ENCODE results near the gene NUPR1. TPM values are rescaled to one million over a fixed set of nuclear protein-coding genes. Genes with fewer than 3 reads are reported as not detected.
"Not testable (repeated sequence)": the region's sequence is repeated elsewhere in the genome, so short reads cannot be mapped to it uniquely, and the experiment has no call there.

Gene NUPR1
- total RNA-seq, 1 experiment from 2014 or later, result not detected

DNA sequence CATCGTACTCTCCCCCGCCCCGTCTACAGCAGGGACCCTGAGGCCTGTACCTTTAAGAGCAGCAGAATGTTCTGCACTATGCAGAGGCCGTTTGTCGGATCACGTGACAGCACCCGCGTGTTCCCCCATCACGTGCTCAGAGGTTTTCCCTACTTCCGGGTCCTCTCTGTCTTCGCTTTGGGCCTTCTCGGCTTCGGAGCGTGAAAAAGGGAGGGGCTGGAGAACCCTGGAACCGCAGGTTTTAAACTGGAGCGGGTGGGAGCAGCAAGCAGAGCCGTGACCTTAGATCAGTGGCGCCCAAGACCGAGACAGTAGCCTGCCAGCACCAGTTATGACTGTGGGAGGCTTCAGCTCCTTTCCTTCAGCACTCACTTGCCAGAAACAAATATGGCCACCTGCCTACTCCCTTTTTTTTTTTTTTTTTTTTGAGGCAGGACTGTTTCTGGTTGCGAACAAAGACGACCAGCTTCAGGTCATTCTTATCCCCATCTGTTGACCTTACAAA is 46.8 kb downstream of the NUPR1 start, which contains the start of gene CLN3:
Gene CLN3, minus strand, starts transcription at position 105 of the 505 bp plus-strand sequence. CDS start 315 bp downstream, outside the sequence.
- DNase-seq, result peak; percentile 95
- Histone ChIP-seq H3K27me3 (ENCODE audit: control insufficient read depth, insufficient read depth, low read length) (no peaks in the 10 kb centered on the region; the same call in none of the 2 replicates), H3K4me3 (ENCODE audit: insufficient read depth, low read depth, low read length) (peak within 1 kb of the TSS; percentile 89), H3K36me3 (replicated peaks; ENCODE audit: control insufficient read depth, insufficient read depth, low read length) (peaks cover 1% of the 10 kb centered on the region)

DNA sequence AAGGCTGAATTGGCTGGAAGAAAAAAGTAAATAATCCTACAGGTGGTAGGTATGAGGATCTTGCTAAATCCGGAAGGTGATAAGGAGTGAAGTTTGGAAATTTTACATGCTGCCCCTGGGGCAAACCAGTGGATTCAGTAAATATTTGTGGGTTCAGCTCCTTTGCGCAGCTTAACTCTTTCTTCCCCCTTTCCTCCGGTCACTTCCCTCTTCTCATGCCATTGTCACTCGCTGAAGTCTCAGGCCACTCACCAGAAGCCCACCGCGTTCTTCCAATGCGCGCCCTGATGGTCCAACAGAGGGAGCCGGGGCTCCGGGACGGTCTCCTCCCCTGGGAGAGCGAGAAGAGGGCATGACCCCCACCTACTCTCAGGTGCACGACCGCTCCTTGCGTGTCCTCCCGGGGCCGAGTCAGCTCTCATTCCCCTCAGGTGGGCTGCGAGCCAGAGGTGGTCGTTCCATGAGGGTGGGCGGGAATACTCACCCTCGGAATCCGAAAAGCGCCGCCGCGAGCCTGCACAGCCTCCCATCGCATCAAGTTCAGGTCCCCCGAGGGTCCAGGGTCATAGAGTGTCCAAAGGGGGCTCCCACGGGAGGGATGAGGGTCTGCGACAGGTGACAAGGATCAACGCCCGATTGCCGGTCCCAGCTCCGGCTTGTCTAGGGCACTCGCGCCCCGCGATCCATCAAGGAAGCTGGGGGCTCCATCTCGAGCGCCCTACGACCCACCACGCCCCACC is 47.4 kb downstream of the NUPR1 start:
- peak; percentile 83 for DNase-seq
- peak overlapping the region; percentile 89 for H3K4me3 ChIP-seq (ENCODE audit: insufficient read depth, low read depth, low read length)
- peaks cover 1% of the 10 kb centered on the region for H3K36me3 ChIP-seq (replicated peaks; ENCODE audit: control insufficient read depth, insufficient read depth, low read length)
- H3K27me3 ChIP-seq (ENCODE audit: control insufficient read depth, insufficient read depth, low read length), result no peaks in the 10 kb centered on the region; the same call in none of the 2 replicates

DNA sequence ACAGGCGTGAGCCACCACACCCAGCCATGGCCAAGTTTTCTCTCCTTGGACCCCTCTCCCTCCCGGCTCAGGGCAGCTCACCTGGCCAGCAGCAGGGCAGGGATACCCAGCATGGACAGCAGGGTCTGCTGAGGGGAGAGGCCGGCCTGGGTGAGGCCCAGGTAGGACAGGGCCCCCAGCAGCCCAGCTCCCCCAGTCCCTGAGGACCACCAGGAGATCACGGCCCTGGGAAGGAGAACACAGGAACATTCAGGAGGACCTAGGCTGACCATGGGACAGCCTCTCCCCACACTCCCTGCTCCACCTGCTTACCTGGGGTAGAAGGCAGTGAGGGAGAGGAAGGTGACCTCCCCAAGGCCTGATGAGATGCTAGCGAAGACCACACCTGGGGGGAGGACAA is 52.5 kb downstream of the NUPR1 start:
- H3K27me3 ChIP-seq (ENCODE audit: control insufficient read depth, insufficient read depth, low read length), result no peaks in the 10 kb centered on the region
- H3K36me3 ChIP-seq (replicated peaks; ENCODE audit: control insufficient read depth, insufficient read depth, low read length), result peaks cover 1% of the 10 kb centered on the region

DNA sequence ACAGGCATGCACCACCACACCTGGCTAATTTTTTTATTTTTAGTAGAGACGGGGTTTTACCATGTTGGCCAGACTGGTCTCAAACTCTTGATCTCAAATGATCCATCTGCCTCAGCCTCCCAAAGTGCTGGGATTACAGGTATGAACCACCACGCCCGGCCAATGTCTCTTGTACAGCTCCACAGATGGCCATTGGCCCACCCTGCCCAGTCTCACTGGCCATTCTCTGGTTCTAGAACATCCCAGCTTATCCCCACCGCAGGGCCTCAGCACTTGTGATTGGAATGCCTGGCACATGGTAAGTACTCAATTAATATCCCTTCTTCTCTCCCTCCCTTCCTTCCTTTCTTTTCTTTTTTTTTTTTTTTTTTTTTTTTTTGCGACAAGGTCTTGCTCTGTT is 55.4 kb downstream of the NUPR1 start:
- not testable (repeated sequence) for H3K4me3 ChIP-seq (ENCODE audit: insufficient read depth, low read depth, low read length); H3K36me3 ChIP-seq (replicated peaks; ENCODE audit: control insufficient read depth, insufficient read depth, low read length); DNase-seq; H3K27me3 ChIP-seq (ENCODE audit: control insufficient read depth, insufficient read depth, low read length)

More for the DNA sequence above, 52.5 kb downstream of the NUPR1 start:
- no peak overlapping the region for H3K4me3 ChIP-seq (ENCODE audit: insufficient read depth, low read depth, low read length)
- no peak for DNase-seq

Other genes with a start within 250 kb of the NUPR1 start
- gene SBK1, start 246.4 kb downstream of the NUPR1 start, total RNA-seq (2014; rRNA removed; shearing (Covaris generic)), result 23.6 and 26.0 TPM in 2 replicates
- gene NPIPB6, start 175.5 kb downstream of the NUPR1 start, total RNA-seq (2014; rRNA removed; shearing (Covaris generic)), result 0.59 and 0.81 TPM in 2 replicates
- 136 and 164 TPM in 2 replicates for gene EIF3CL, start 135.1 kb downstream of the NUPR1 start, total RNA-seq (2014; rRNA removed; shearing (Covaris generic))
- gene NPIPB7, start 66.6 kb downstream of the NUPR1 start, total RNA-seq (2014; rRNA removed; shearing (Covaris generic)), result not detected in 2 replicates
- 11.8 and 23.0 TPM in 2 replicates for gene CLN3, start 46.9 kb downstream of the NUPR1 start, total RNA-seq (2014; rRNA removed; shearing (Covaris generic))
- not detected in 2 replicates for gene APOBR, start 44.3 kb downstream of the NUPR1 start, total RNA-seq (2014; rRNA removed; shearing (Covaris generic))
- not detected in 2 replicates for gene IL27, start 32.1 kb downstream of the NUPR1 start, total RNA-seq (2014; rRNA removed; shearing (Covaris generic))
- gene SGF29, start 14.9 kb upstream of the NUPR1 start, total RNA-seq (2014; rRNA removed; shearing (Covaris generic)), result 21.8 and 22.7 TPM in 2 replicates
- gene SULT1A2, start 58.1 kb upstream of the NUPR1 start, total RNA-seq (2014; rRNA removed; shearing (Covaris generic)), result 1.7 and 2.0 TPM in 2 replicates
- 27.0 and 28.7 TPM in 2 replicates for gene SULT1A1, start 71.1 kb upstream of the NUPR1 start, total RNA-seq (2014; rRNA removed; shearing (Covaris generic))
- 0.31 TPM in 1 of 2 replicates, not detected in the other for gene NPIPB8, start 99.1 kb upstream of the NUPR1 start, total RNA-seq (2014; rRNA removed; shearing (Covaris generic))
- 213 and 222 TPM in 2 replicates for gene EIF3C, start 172.5 kb upstream of the NUPR1 start, total RNA-seq (2014; rRNA removed; shearing (Covaris generic))
- 0.67 TPM in 1 of 2 replicates, not detected in the other for gene NPIPB9, start 212.8 kb upstream of the NUPR1 start, total RNA-seq (2014; rRNA removed; shearing (Covaris generic))

Measured in H7 (cell line).